ENCODE data around the gene CHIC1.
A peak's percentile ranks its signal among the peaks of the same experiment; 100 is the strongest.
"Not testable (repeated sequence)": the region's sequence is repeated elsewhere in the genome, so short reads cannot be mapped to it uniquely, and the experiment has no call there.

The CHIC1 gene

GRCh38 chrX:73525928-73526690 is 36.9 kb upstream of the CHIC1 start:
- H3F3A ChIP-seq (ENCODE audit: insufficient read depth, low read length): no peaks in the 10 kb centered on the region
- no peak overlapping the region for H3K9ac ChIP-seq (ENCODE audit: low read length)
- no peaks in the 10 kb centered on the region for H3K27me3 ChIP-seq (ENCODE audit: insufficient read depth, low read length)
- TF ChIP-seq CTCF (IDR thresholded peaks at IDR 0.05; ENCODE audit: low read length) (no peak), EZH2 (IDR thresholded peaks at IDR 0.05; ENCODE audit: borderline replicate concordance, low read length) (no peak)
- H3K4me2 ChIP-seq (ENCODE audit: low read length): no peak overlapping the region
- H3K4me3 ChIP-seq (ENCODE audit: low read depth, low read length, poor library complexity, severe bottlenecking): no peak overlapping the region
- H3K9me3 ChIP-seq (ENCODE audit: low read length): no peaks in the 10 kb centered on the region
- no peaks in the 10 kb centered on the region for H3K79me2 ChIP-seq (ENCODE audit: insufficient read depth, low read length)
- H2AFZ ChIP-seq (ENCODE audit: low read length): no peak overlapping the region
- no peaks in the 10 kb centered on the region for H3K9me2 ChIP-seq (ENCODE audit: low read depth, low read length)
- H3K4me1 ChIP-seq (ENCODE audit: insufficient read depth, low read length, severe bottlenecking): no peaks in the 10 kb centered on the region
- H3K27ac ChIP-seq (ENCODE audit: low read depth, low read length, poor library complexity, severe bottlenecking): no peak overlapping the region
- H4K20me1 ChIP-seq (ENCODE audit: insufficient read depth, low read length): no peaks in the 10 kb centered on the region
- no peaks in the 10 kb centered on the region for H3K36me3 ChIP-seq (ENCODE audit: insufficient read depth, low read length)

GRCh38 chrX:73531655-73532054 is 31.3 kb upstream of the CHIC1 start:
- H3F3A ChIP-seq (ENCODE audit: insufficient read depth, low read length); H2AFZ ChIP-seq (ENCODE audit: low read length); H3K36me3 ChIP-seq (ENCODE audit: insufficient read depth, low read length); H3K27me3 ChIP-seq (ENCODE audit: insufficient read depth, low read length); H3K4me1 ChIP-seq (ENCODE audit: insufficient read depth, low read length, severe bottlenecking); H3K9ac ChIP-seq (ENCODE audit: low read length); H3K9me3 ChIP-seq (ENCODE audit: low read length); H4K20me1 ChIP-seq (ENCODE audit: insufficient read depth, low read length); H3K27ac ChIP-seq (ENCODE audit: low read depth, low read length, poor library complexity, severe bottlenecking); H3K4me2 ChIP-seq (ENCODE audit: low read length); H3K79me2 ChIP-seq (ENCODE audit: insufficient read depth, low read length); H3K4me3 ChIP-seq (ENCODE audit: low read depth, low read length, poor library complexity, severe bottlenecking); H3K9me2 ChIP-seq (ENCODE audit: low read depth, low read length): not testable (repeated sequence)

GRCh38 chrX:73556159-73556558 is 6.8 kb upstream of the CHIC1 start:
- H3K27me3 ChIP-seq (ENCODE audit: insufficient read depth, low read length): no peaks in the 10 kb centered on the region
- H3K4me1 ChIP-seq (ENCODE audit: insufficient read depth, low read length, severe bottlenecking): no peaks in the 10 kb centered on the region
- no peak overlapping the region for H3K4me3 ChIP-seq (ENCODE audit: low read depth, low read length, poor library complexity, severe bottlenecking)
- no peak for TF ChIP-seq CTCF (IDR thresholded peaks at IDR 0.05; ENCODE audit: low read length)
- no peak for TF ChIP-seq EZH2 (IDR thresholded peaks at IDR 0.05; ENCODE audit: borderline replicate concordance, low read length)
- no peaks in the 10 kb centered on the region for H3F3A ChIP-seq (ENCODE audit: insufficient read depth, low read length)
- no peaks in the 10 kb centered on the region for H4K20me1 ChIP-seq (ENCODE audit: insufficient read depth, low read length)
- no peaks in the 10 kb centered on the region for H3K36me3 ChIP-seq (ENCODE audit: insufficient read depth, low read length)
- H3K27ac ChIP-seq (ENCODE audit: low read depth, low read length, poor library complexity, severe bottlenecking): no peak overlapping the region
- H3K9me2 ChIP-seq (ENCODE audit: low read depth, low read length): no peaks in the 10 kb centered on the region
- H3K4me2 ChIP-seq (ENCODE audit: low read length): no peak overlapping the region
- no peaks in the 10 kb centered on the region for H3K9me3 ChIP-seq (ENCODE audit: low read length)
- H3K9ac ChIP-seq (ENCODE audit: low read length): no peak overlapping the region
- H2AFZ ChIP-seq (ENCODE audit: low read length): no peak overlapping the region
- H3K79me2 ChIP-seq (ENCODE audit: insufficient read depth, low read length): no peaks in the 10 kb centered on the region

- H3K9me2 ChIP-seq (ENCODE audit: low read depth, low read length): no peaks in the 10 kb centered on the region
- H3K79me2 ChIP-seq (ENCODE audit: insufficient read depth, low read length): no peaks in the 10 kb centered on the region
- TF ChIP-seq CTCF (IDR thresholded peaks at IDR 0.05; ENCODE audit: low read length): no peak
- no peak for TF ChIP-seq EZH2 (IDR thresholded peaks at IDR 0.05; ENCODE audit: borderline replicate concordance, low read length)
- no peaks in the 10 kb centered on the region for H3K36me3 ChIP-seq (ENCODE audit: insufficient read depth, low read length)
- H3K4me1 ChIP-seq (ENCODE audit: insufficient read depth, low read length, severe bottlenecking): peaks cover 26% of the 10 kb centered on the region
- peak overlapping the region; percentile 93; the same call in 1 of the 2 replicates for H3K9ac ChIP-seq (ENCODE audit: low read length)
- no peak overlapping the region for H3K27ac ChIP-seq (ENCODE audit: low read depth, low read length, poor library complexity, severe bottlenecking)
- H4K20me1 ChIP-seq (ENCODE audit: insufficient read depth, low read length): no peaks in the 10 kb centered on the region
- H3F3A ChIP-seq (ENCODE audit: insufficient read depth, low read length): no peaks in the 10 kb centered on the region
- no peaks in the 10 kb centered on the region for H3K9me3 ChIP-seq (ENCODE audit: low read length)
- no peak overlapping the region for H2AFZ ChIP-seq (ENCODE audit: low read length)
- peak overlapping the region; percentile 90; the same call in 1 of the 2 replicates for H3K4me2 ChIP-seq (ENCODE audit: low read length)
- H3K27me3 ChIP-seq (ENCODE audit: insufficient read depth, low read length): no peaks in the 10 kb centered on the region
- peak overlapping the region; percentile 91 for H3K4me3 ChIP-seq (ENCODE audit: low read depth, low read length, poor library complexity, severe bottlenecking)
Measured at GRCh38 chrX:73561801-73562200, 1.2 kb upstream of the CHIC1 start.

Data from OCI-LY1 (cell line).